ENCODE measurements around the gene RPH3AL. TPM values are rescaled to one million over a fixed set of nuclear protein-coding genes. Genes with fewer than 3 reads are reported as not detected.
A peak's percentile ranks its signal among the peaks of the same experiment; 100 is the strongest.

RPH3AL gene
- total and polyA plus RNA-seq, 7 experiments from 2014 or later, result 0.84 to 19.6 (median 4.3) TPM

DNA sequence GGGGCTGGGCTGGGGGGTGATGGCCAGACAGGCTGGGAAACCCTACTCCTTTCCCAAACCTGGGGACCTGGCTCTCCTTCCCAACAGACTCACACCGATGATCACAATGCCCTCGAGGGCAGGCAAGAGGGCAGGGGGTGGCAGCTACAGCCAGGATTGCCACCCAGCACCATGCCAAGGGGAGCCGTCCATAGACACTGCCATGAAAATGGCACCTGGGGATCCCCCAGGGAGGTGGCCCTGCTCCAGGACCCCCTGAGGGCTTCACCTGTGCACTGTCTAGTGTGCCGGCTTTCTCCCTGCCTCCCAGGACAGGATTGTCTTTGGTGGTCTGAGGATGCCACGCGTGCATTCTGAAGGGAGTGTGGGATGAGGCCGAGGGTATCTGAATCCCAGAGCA, 24.6 kb downstream of the RPH3AL start:
- Mint-ChIP-seq H3K4me3 (no peak overlapping the region), H3K4me1 (peaks cover 4 to 46% (median 19%) of the 10 kb centered on the region in 7 donors), H3K36me3 (peaks cover 0 to 15% (median 0%) of the 10 kb centered on the region in 5 donors), H3K9me3 (peaks cover 0 to 4% (median 0%) of the 10 kb centered on the region in 11 donors), H3K27ac (no peak overlapping the region), H3K27me3 (peaks cover 0 to 18% (median 0%) of the 10 kb centered on the region in 5 donors)
- DNase-seq, result no peak
- ChIA-PET CTCF (no interaction called here), POLR2A (no interaction called here)
- Histone ChIP-seq H3K27me3 (ENCODE audit: control insufficient read depth in 2 of 2, insufficient read depth in 2 of 2, low read length in 2 of 2) (no peaks in the 10 kb centered on the region), H3K4me3 (ENCODE audit: low read length) (no peak overlapping the region), H3K4me1 (ENCODE audit: control insufficient read depth in 2 of 2, insufficient read depth in 2 of 2, low read length in 2 of 2) (peaks cover 0 to 28% of the 10 kb centered on the region in 2 donors), H3K9me3 (ENCODE audit: control insufficient read depth in 2 of 3, low read length in 3 of 3) (no peaks in the 10 kb centered on the region), H3K36me3 (ENCODE audit: control insufficient read depth in 2 of 3, insufficient read depth in 3 of 3, low read length in 3 of 3) (no peaks in the 10 kb centered on the region), H3K27ac (ENCODE audit: low read depth, low read length) (no peak overlapping the region)
- no peak for ATAC-seq
- intact Hi-C loops (cut with micrococcal nuclease), result no loop called here

DNA sequence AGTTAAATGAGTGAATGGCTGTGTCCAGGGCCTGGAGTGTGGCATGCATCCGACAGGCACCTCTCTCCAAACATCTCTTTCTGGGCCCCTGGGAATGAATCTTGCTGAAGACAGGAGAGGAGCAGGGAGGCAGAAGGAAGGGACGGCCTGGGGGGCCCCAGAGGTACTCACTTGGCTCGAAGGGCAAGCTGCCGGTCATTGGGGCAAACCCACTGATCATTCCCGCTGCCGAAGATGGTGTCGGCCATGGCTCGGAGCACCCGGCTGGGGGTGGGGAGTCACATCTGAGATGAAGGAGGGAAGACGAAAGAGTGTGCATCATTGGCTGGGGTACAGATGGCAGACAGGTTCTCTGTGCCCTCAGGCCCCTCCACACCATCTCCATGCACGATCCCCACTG, 25.3 kb downstream of the RPH3AL start:
- ChIA-PET CTCF (no interaction called here), POLR2A (no interaction called here)
- Mint-ChIP-seq H3K36me3 (peaks cover 0 to 17% (median 0%) of the 10 kb centered on the region in 5 donors), H3K27ac (peak overlapping the region in 2 of 9 donors; percentile 34 to 90), H3K4me1 (peaks cover 4 to 42% (median 18%) of the 10 kb centered on the region in 7 donors), H3K4me3 (no peak overlapping the region), H3K9me3 (peaks cover 0 to 4% (median 0%) of the 10 kb centered on the region in 11 donors), H3K27me3 (peaks cover 0 to 18% (median 0%) of the 10 kb centered on the region in 5 donors)
- Histone ChIP-seq H3K36me3 (ENCODE audit: control insufficient read depth in 2 of 3, insufficient read depth in 3 of 3, low read length in 3 of 3) (no peaks in the 10 kb centered on the region), H3K4me1 (ENCODE audit: control insufficient read depth in 2 of 2, insufficient read depth in 2 of 2, low read length in 2 of 2) (peaks cover 0 to 24% of the 10 kb centered on the region in 2 donors), H3K9me3 (ENCODE audit: control insufficient read depth in 2 of 3, low read length in 3 of 3) (no peaks in the 10 kb centered on the region), H3K4me3 (ENCODE audit: low read length) (no peak overlapping the region), H3K27ac (ENCODE audit: low read depth, low read length) (no peak overlapping the region), H3K27me3 (ENCODE audit: control insufficient read depth in 2 of 2, insufficient read depth in 2 of 2, low read length in 2 of 2) (no peaks in the 10 kb centered on the region)
- no peak for ATAC-seq
- intact Hi-C loops (cut with micrococcal nuclease), result no loop called here
- DNase-seq, result no peak

DNA sequence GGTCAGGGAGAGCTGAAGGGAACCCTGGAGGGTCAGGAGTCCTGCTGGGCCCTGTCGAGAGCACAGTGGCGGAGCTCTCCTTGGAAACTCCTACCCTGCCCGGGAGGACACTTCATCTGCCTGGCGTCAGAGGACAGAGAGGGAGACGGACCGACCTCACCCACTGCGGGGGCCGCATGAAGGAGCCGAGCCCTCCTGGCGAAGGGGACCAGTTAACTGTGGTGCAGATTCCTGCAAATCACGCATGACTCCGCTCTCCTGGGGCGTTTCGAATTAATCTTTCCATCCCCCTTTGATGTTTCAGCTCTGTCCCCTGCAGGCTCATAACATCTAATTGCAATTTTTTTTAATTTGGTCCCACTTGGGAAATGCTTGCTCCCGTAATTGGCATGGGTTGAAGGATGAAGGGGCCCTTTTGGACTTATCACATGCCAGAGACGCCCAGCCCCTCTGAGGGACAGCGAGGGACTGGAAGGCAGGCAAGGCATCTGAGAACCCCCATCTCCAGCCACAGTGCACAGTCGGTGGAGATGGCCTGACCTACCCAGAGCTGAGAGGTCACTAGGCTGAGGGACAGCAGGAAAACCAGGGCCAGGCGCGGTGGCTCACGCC, 26.5 kb downstream of the RPH3AL start:
- H3K4me1 ChIP-seq (ENCODE audit: control insufficient read depth in 2 of 2, insufficient read depth in 2 of 2, low read length in 2 of 2), result peaks cover 0 to 15% of the 10 kb centered on the region in 2 donors
- no peak overlapping the region for H3K27ac Mint-ChIP-seq
- H3K9me3 ChIP-seq (ENCODE audit: control insufficient read depth in 2 of 3, low read length in 3 of 3), result no peaks in the 10 kb centered on the region
- ATAC-seq, result no peak
- no peak for DNase-seq
- H3K4me3 Mint-ChIP-seq, result no peak overlapping the region
- H3K4me1 Mint-ChIP-seq, result peaks cover 3 to 31% (median 10%) of the 10 kb centered on the region in 7 donors
- no peaks in the 10 kb centered on the region for H3K36me3 ChIP-seq (ENCODE audit: control insufficient read depth in 2 of 3, insufficient read depth in 3 of 3, low read length in 3 of 3)
- intact Hi-C loops (cut with micrococcal nuclease), result no loop called here
- ChIA-PET CTCF (no interaction called here), POLR2A (no interaction called here)
- peaks cover 0 to 9% (median 0%) of the 10 kb centered on the region in 5 donors for H3K27me3 Mint-ChIP-seq
- peaks cover 0 to 4% (median 0%) of the 10 kb centered on the region in 11 donors for H3K9me3 Mint-ChIP-seq
- H3K27ac ChIP-seq (ENCODE audit: low read depth, low read length), result no peak overlapping the region
- H3K4me3 ChIP-seq (ENCODE audit: low read length), result no peak overlapping the region
- peaks cover 0 to 15% (median 0%) of the 10 kb centered on the region in 5 donors for H3K36me3 Mint-ChIP-seq
- H3K27me3 ChIP-seq (ENCODE audit: control insufficient read depth in 2 of 2, insufficient read depth in 2 of 2, low read length in 2 of 2), result no peaks in the 10 kb centered on the region

DNA sequence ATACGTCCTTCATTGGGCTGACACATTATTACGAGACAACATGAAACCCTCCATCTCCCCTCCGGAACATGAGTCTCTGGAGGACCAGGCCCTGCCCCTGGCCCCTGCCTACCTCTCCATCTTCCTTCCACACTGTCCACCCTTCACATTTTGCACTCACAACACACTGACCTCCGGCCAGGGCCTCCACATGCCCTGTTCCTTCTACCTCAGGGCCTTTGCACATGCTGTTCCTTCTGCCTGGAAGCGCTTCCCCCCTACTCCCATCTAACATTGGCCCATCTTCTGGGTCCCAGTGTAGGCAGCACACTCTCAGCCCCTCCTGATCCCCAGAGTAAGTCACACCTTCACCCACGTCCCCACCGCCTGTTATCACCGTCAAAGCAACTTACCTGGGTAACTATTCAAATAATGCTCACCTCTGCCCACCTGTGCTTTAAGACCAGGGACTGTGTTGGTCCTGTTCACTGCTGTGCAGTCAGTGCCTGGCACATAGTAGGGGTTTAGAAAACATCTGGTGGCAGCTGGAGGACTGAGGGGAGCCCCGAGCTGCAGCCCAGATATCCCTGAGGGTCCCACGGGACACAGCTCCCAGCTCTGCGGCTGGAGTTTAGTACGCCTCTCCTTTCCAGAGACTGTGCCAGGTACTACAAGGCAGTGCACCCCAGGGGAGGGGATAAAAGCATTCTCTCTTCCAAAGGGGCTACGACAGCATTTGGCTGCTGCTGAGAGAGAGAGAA, 27.2 kb downstream of the RPH3AL start:
- no peak overlapping the region for H3K27ac ChIP-seq (ENCODE audit: low read depth, low read length)
- H3K36me3 ChIP-seq (ENCODE audit: control insufficient read depth in 2 of 3, insufficient read depth in 3 of 3, low read length in 3 of 3), result no peaks in the 10 kb centered on the region
- intact Hi-C loops (cut with micrococcal nuclease), result no loop called here
- H3K36me3 Mint-ChIP-seq, result peaks cover 0 to 15% (median 0%) of the 10 kb centered on the region in 5 donors
- peaks cover 0 to 4% (median 0%) of the 10 kb centered on the region in 11 donors for H3K9me3 Mint-ChIP-seq
- peaks cover 0 to 4% (median 0%) of the 10 kb centered on the region in 5 donors for H3K27me3 Mint-ChIP-seq
- H3K4me1 Mint-ChIP-seq, result peaks cover 0 to 24% (median 6%) of the 10 kb centered on the region in 7 donors
- no peaks in the 10 kb centered on the region for H3K27me3 ChIP-seq (ENCODE audit: control insufficient read depth in 2 of 2, insufficient read depth in 2 of 2, low read length in 2 of 2)
- H3K4me1 ChIP-seq (ENCODE audit: control insufficient read depth in 2 of 2, insufficient read depth in 2 of 2, low read length in 2 of 2), result peaks cover 0 to 9% of the 10 kb centered on the region in 2 donors
- CTCF ChIA-PET, result no interaction called here
- POLR2A ChIA-PET, result no interaction called here
- H3K4me3 Mint-ChIP-seq, result no peak overlapping the region
- H3K9me3 ChIP-seq (ENCODE audit: control insufficient read depth in 2 of 3, low read length in 3 of 3), result no peaks in the 10 kb centered on the region
- ATAC-seq (no peak), DNase-seq (no peak)
- H3K27ac Mint-ChIP-seq, result no peak overlapping the region
- H3K4me3 ChIP-seq (ENCODE audit: low read length), result no peak overlapping the region

DNA sequence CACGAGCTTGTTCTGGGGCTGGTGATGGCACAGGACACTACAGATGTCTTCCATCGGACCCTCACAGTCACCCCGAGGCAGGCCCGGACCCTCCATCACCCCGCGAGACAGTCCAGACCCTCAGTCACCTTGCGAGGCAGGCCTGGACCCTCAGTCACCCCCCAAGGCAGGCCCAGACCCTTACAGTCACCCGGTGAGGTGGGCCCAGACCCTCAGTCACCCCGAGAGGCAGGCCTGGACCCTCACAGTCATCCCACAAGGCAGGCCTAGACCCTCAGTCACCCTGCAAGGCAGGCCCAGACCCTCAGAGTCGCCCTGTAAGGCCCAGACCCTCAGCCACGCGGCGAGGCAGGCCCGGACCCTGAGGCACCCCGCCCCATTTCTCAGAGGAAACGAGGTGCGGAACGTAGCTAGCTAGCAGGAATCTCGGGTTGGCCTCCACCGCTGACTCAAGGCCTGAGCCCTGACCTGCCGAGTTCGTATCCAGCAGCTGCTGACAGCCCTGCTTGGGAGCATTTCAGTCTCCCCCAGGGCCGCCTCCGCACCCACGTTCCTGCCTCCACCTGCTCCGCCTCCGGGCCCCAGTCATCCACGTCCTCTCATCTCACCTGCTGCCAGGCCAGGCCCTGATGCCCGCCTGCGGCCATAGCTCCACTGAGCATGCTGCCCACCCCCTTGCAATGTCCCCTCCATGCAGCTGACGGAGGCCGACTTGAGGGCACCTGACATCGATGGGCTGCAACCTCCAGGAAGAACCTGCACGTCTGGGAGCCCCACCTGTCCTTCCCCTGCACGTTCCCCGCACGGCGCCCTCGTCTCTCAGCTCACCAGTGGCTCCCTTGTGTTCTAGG, 28.7 kb downstream of the RPH3AL start:
- ATAC-seq (no peak), DNase-seq (no peak)
- Histone ChIP-seq H3K27me3 (ENCODE audit: control insufficient read depth in 2 of 2, insufficient read depth in 2 of 2, low read length in 2 of 2) (no peaks in the 10 kb centered on the region), H3K27ac (ENCODE audit: low read depth, low read length) (no peak overlapping the region), H3K4me1 (ENCODE audit: control insufficient read depth in 2 of 2, insufficient read depth in 2 of 2, low read length in 2 of 2) (no peaks in the 10 kb centered on the region), H3K36me3 (ENCODE audit: control insufficient read depth in 2 of 3, insufficient read depth in 3 of 3, low read length in 3 of 3) (peaks cover 0 to 4% (median 0%) of the 10 kb centered on the region in 3 experiments), H3K4me3 (ENCODE audit: low read length) (no peak overlapping the region), H3K9me3 (ENCODE audit: control insufficient read depth in 2 of 3, low read length in 3 of 3) (no peaks in the 10 kb centered on the region)
- intact Hi-C loops (cut with micrococcal nuclease), result no loop called here
- ChIA-PET POLR2A (no interaction called here), CTCF (no interaction called here)
- Mint-ChIP-seq H3K4me1 (peaks cover 0 to 13% (median 0%) of the 10 kb centered on the region in 7 donors), H3K27ac (no peak overlapping the region), H3K9me3 (peaks cover 0 to 4% (median 0%) of the 10 kb centered on the region in 11 donors), H3K4me3 (no peak overlapping the region), H3K36me3 (peaks cover 0 to 21% (median under 1%) of the 10 kb centered on the region in 5 donors), H3K27me3 (no peaks in the 10 kb centered on the region)

DNA sequence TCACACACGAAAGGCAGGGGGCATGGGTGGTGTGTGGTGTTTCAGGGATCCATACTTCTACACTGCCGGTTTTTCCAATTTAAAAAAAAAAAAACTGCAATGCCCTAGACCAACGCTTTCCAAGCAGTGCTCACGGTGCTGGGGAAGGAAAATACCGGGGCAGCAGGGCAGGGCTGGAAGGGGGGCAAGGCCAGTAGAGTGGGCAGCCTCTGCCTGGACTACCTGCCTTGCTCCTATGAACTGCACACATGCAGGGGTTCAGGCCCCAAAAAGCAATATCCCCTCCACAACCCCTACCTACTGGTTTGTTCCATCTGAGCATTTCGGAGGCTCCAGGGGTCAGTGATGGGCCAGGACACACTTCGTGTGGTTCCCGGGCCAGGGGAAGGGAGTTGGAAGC, 29.4 kb downstream of the RPH3AL start:
- POLR2A ChIA-PET, result no interaction called here
- H3K27me3 ChIP-seq (ENCODE audit: control insufficient read depth in 2 of 2, insufficient read depth in 2 of 2, low read length in 2 of 2), result no peaks in the 10 kb centered on the region
- no peak overlapping the region for H3K27ac Mint-ChIP-seq

More for the DNA sequence above, 29.4 kb downstream of the RPH3AL start:
- DNase-seq (no peak), ATAC-seq (no peak)
- CTCF ChIA-PET, result no interaction called here
- H3K27ac ChIP-seq (ENCODE audit: low read depth, low read length), result no peak overlapping the region
- H3K4me1 ChIP-seq (ENCODE audit: control insufficient read depth in 2 of 2, insufficient read depth in 2 of 2, low read length in 2 of 2), result no peaks in the 10 kb centered on the region
- H3K27me3 Mint-ChIP-seq, result no peaks in the 10 kb centered on the region
- H3K4me3 ChIP-seq (ENCODE audit: low read length), result no peak overlapping the region
- peaks cover 0 to 4% (median 0%) of the 10 kb centered on the region in 3 experiments for H3K36me3 ChIP-seq (ENCODE audit: control insufficient read depth in 2 of 3, insufficient read depth in 3 of 3, low read length in 3 of 3)
- no peaks in the 10 kb centered on the region for H3K9me3 ChIP-seq (ENCODE audit: control insufficient read depth in 2 of 3, low read length in 3 of 3)
- peaks cover 0 to 22% (median 6%) of the 10 kb centered on the region in 5 donors for H3K36me3 Mint-ChIP-seq
- no peak overlapping the region for H3K4me3 Mint-ChIP-seq
- intact Hi-C loops (cut with micrococcal nuclease), result no loop called here
- peaks cover 0 to 6% (median 0%) of the 10 kb centered on the region in 7 donors for H3K4me1 Mint-ChIP-seq
- H3K9me3 Mint-ChIP-seq, result peaks cover 0 to 4% (median 0%) of the 10 kb centered on the region in 11 donors
